ENCODE data around the gene ATP6V0E2.
A peak's percentile ranks its signal among the peaks of the same experiment; 100 is the strongest.

ATP6V0E2 gene

DNA sequence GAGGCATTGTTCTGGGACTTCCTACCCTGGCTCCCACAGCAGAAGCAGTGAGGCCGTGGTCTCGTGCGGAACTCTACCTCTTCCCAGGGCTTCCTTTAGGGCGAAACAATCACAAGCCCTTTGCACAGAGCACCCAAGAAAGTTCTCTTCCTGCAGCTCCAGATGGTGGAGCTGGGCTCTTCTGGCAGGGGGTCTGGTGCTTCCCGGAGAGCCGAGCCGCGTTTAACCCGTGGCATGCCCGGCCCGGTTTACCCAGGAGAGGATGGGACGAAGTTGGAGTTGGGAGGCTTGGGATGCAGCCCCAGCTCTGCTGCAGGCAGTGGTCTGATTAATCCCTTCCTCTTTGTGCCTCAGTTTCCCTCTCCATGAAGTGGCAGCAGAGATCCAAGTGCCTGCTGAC is 9.0 kb upstream of the ATP6V0E2 start:
- DNase-seq, result no peak

DNA sequence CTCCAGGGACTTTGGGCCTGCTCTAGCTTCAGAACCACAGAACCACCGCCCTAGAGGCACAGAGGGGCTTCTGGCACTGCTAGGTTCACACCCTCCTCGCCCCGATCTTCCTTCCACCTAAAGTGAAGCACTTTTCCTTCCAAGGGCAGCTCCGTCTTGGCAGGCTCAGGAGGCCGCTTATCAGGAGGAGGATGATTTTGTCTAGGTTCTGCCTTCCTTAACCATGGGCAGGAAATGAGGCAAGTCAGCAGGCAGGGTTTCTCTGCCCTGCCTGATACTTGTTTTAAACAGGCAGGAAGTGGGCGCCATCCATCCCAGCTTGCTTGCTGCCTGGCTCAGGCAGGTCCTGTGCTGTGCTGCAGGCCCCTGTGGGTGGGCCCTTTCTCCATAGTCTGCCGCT is 8.3 kb upstream of the ATP6V0E2 start:
- peak; percentile 43 for DNase-seq

- DNase-seq, result no peak
Observed at GRCh38 chr7:149866139-149866778, 7.5 kb upstream of the ATP6V0E2 start.

DNA sequence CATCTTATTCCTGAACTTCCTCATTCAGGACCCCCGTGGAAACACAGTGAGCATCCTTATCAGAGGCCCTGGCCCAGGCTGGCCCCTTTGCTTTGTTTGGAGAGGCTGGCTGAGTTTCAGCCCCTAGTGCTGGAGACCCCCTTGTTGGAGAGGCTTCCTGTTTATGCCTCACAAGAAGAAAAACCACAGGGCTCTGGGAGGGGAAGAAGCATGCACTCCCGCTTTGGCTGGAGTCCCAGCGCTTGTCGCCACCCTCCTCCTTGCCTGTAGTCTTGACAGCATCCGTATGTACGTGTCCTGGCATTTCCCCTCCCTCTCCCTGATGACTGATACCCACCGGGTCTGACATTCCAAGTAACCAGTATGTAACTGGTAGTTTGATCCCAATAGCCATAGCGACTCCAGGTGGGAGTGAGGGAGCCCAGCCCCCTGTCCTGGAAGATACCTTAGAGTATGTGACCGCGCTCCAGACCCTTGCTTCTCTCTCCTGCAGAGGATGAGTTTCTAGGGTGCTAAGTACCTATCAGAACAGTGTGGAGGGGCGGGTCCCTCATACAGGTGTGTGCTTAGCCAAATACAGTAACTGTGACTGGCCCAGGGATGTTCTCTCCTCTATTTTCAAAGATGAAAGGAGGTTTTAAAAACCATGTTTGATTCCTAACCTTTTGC is 6.9 kb upstream of the ATP6V0E2 start:
- no peak for DNase-seq

DNA sequence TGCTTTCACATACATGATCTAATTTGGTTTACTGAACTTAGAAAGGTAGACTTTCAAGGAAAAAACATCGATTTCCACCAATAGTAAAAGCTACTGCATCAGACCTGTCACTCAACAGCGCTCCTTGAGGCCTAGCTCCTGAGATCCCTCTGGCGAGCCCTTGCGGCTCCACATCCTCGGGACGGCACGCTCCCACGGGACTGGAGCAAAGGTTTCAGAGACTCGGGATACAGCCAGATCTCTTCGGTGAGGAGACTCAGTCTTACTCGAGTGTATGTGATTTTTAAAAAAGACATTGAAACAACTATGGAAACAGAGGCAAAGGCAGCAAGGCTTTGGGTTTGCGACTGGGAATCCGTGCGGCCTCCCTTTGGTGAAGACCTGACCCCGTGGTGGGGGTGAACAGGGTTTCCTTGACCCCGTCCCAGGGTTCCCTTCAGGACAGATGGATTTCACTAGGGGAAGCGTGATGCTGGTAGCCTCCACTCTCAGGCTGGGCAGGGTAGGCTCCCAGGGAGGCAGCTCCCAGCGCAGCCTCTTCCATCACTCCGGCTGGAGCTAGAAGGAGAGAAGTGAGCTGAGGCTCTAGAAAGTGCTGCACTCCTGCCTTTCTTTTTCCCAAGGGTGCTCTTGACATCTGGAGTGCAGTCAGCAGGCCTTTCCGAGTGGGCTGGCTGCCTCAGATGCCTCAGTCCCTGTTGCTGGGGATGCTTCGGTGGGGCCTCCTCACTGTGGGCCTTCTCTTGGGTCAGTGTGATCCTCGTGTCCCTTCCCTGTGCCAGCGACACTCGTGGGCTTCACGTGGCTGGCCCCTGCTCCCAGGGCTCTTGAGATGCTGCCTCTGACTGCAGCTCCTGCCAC is 5.8 kb upstream of the ATP6V0E2 start:
- no peak for DNase-seq

- no peak for DNase-seq
Observed at GRCh38 chr7:149868623-149869290, 5.0 kb upstream of the ATP6V0E2 start.

GRCh38 chr7:149869291-149869650 is 4.5 kb upstream of the ATP6V0E2 start:
- DNase-seq, result no peak

GRCh38 chr7:149869867-149870266 is 3.9 kb upstream of the ATP6V0E2 start:
- DNase-seq, result no peak

DNA sequence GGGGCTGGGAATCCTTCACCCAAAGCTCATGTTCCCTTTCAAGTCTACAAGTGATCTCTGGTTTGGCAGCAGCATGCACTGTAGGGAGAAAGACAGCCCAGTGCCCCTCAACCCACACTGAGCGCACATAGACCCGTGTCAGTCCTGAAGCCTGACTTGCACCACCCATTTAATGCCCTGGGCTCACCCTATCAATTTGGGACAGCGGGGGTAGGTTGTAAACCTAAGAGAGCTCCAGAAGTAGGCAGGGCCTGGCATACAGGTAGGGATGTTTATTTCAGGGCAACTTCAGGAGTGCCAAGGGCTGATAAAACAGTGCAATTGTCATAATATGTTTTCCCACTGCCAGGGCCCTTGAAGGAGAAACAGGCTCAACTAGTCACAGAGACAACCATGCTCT is 3.5 kb upstream of the ATP6V0E2 start:
- DNase-seq, result no peak

DNA sequence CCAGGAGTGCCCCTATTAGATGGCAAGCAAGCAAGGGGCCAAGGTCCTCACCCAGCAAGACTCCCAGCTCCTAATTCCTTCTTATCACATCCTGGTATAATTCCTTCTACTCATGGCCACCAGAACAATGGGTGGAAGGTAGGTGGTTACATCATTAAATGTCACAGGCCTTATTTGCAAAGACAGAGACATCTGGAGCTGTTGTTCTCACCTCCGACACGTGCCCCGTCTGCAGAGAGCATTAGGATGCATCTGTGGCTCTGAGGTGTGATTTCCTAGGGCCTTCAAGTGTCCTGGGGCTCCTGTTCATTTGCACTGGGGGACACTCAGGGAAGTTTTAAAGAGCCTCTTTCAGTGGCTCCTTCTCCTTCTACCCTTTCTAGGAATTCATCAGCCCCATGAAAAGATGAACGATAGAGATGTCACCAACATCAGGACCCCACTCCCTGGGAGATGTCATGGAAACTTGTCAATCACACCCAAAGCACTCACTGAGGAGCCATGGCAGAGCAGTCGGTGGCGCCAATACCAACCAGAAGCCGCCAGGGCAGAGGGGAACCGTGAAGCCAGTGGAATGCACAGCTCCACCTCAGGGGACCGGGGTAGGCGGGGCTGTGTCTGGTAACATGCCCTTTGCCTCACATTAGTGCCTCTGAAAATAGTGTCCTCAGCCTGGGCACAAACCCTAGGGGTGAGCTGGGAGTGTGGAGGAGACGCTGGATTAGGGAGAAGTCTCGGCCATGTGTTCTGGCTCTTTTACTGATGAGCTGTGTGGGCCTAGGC is 2.9 kb upstream of the ATP6V0E2 start:
- DNase-seq, result no peak

DNA sequence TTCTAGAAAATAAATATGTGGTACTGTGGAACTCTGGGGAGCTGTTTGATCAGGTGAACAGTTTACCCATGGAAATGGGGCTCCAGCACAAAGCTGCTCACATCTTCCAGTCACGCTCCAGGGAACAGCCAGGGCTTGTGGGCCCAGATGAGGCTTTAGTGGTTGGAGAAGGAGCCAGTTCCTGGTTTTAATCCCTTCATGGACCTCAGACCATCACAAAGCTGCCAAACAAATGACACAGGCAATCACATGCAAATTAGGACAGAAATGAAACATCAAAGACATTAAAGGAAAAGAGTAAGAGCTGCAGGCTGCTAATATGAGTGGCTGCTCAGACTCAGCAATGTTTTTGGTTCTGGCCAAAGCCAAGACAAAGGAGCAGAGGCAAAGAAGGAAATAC is 2.2 kb upstream of the ATP6V0E2 start:
- DNase-seq, result no peak

- DNase-seq, result no peak
Observed at GRCh38 chr7:149872419-149873073, 1.2 kb upstream of the ATP6V0E2 start.

DNA sequence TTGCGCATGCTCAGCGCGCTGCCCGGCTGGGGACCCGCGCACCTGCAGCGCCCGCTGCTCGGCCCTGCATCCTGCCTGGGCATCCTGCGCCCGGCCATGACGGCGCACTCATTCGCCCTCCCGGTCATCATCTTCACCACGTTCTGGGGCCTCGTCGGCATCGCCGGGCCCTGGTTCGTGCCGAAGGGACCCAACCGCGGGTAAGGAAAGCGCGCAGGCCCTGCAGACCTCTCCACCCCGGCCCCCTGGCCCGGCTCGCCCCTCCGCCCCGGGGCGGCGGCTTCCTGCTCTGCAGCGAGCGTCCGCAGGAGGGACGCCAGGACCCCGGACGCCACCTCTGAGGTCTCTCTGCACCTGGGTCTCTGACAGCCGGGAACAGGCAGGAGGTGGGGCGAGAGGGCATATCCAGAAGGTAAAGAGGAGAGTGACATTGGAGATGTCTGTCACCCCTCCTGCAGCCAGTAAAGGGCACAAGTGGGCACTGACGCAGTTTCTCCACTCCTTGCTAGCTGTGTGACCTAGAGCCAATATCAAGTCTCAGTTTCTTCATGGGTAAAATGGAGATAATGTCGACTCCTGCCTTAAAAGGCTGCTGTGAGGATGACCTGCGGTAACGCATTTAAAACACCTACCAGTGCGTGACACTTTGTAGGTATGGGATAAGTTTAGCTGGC is 338 bp downstream of the ATP6V0E2 start:
- DNase-seq, result no peak

- no peak for DNase-seq
Observed at GRCh38 chr7:149874644-149875028, 867 bp downstream of the ATP6V0E2 start.

DNA sequence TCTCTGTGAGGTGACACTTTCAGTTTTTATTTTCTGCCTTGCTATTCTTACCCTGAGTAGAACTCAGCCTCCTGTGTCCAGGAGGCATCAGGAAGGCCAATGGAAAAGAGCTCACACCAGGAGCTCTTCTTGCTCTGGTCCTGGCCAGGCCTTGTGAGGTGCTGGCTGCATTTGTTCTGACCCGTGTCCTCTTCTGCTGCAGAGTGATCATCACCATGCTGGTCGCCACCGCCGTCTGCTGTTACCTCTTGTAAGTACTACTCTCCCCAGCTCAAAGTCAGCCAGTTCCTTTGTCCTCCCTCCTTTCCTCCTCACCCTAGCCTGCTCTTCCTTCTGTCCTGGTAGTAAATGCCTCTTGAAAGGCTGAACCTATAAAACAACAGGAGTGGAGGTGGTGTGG is 1.6 kb downstream of the ATP6V0E2 start:
- no peak for DNase-seq

DNA sequence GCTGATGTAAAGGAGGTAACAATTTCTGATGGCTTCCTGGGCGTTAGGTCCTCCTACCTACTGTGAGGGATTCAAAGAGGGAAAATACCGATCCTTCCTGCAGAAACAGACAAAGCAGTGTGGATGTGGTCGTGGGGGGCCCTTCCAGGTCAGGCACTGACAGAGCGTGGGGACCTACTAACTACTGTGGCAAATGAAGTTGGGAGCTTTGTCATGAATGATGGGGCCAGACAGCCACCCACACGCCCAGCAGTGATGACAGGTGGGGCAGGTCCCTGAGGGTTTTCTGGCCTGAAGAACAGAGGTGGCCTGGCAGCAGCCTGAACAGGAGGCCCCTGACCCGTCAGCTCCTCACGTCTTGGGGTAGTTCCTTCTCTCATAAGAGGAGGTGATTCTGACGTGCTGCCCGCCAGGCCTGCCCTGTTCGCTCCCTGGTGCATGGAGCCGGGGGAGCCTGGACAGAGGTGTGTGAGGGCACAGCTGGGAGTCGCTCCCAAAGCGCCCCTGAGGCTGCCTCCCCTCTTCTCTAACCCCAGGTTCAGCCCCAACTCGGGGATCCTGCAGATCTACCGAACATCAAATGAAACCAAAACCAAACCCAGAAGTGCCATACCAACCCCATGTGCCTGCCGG is 4.2 kb downstream of the ATP6V0E2 start:
- no peak for DNase-seq

- no peak for DNase-seq
Observed at GRCh38 chr7:149878523-149878921, 4.8 kb downstream of the ATP6V0E2 start.

- DNase-seq, result no peak
Observed at GRCh38 chr7:149879271-149879743, 5.5 kb downstream of the ATP6V0E2 start.

- no peak for DNase-seq
Observed at GRCh38 chr7:149879766-149880637, 6.2 kb downstream of the ATP6V0E2 start.
